DND-41 (cell line): ENCODE results near the gene C9orf50.

Source experiments
- ATAC-seq: fragments of 200-7000 bp; cut with Tn5 transposase; 3 replicates; pipeline ENCODE4 v1.9.1; 2021; ENCODE audit warnings: low read depth; ENCODE audit not compliant: insufficient read depth
- DNase-seq: peaks from one replicate; pipeline ENCODE4 v3.0.0-alpha.2; 2020
- H2AFZ ChIP-seq: 2 replicates; pipeline ENCODE4 v1.6.0; 2012; ENCODE audit warnings: low read depth, low read length
- H3K27ac ChIP-seq: 2 replicates; pipeline ENCODE4 v1.5.1; 2012; ENCODE audit warnings: low read length, inconsistent platforms
- H3K27me3 ChIP-seq: fragments of 200-600 bp; sonication (generic); 2 replicates; pipeline ENCODE4 v1.6.0; 2012; ENCODE audit warnings: low read length, mild to moderate bottlenecking, inconsistent platforms; ENCODE audit not compliant: insufficient read depth, poor library complexity
- H3K36me3 ChIP-seq: 2 replicates; pipeline ENCODE4 v1.5.1; 2012; ENCODE audit warnings: low read length, inconsistent platforms; ENCODE audit not compliant: insufficient read depth
- H3K4me1 ChIP-seq: 2 replicates; pipeline ENCODE4 v1.5.1; 2012; ENCODE audit warnings: mild to moderate bottlenecking, low read length; ENCODE audit not compliant: insufficient read depth
- H3K4me2 ChIP-seq: 2 replicates; pipeline ENCODE4 v1.6.0; 2012; ENCODE audit warnings: mild to moderate bottlenecking, moderate library complexity, low read length, inconsistent platforms; ENCODE audit not compliant: insufficient read depth
- H3K4me3 ChIP-seq, 2 experiments: fragments of 200-600 bp in 1 of 2; shearing (Covaris generic) in 1 of 2; 2 replicates each; pipeline ENCODE4 v1.5.1; 2012 to 2016; ENCODE audit warnings: inconsistent platforms in 2 of 2, low read length in 2 of 2, mild to moderate bottlenecking in 2 of 2, low read depth in 1 of 2, moderate library complexity in 1 of 2
- H3K79me2 ChIP-seq: 2 replicates; pipeline ENCODE4 v1.6.0; 2012; ENCODE audit warnings: low read length, inconsistent platforms; ENCODE audit not compliant: insufficient read depth
- H3K9ac ChIP-seq: 2 replicates; pipeline ENCODE4 v1.6.0; 2012; ENCODE audit warnings: low read depth, mild to moderate bottlenecking, inconsistent platforms, low read length, moderate library complexity
- H3K9me3 ChIP-seq: 2 replicates; pipeline ENCODE4 v1.5.1; 2012; ENCODE audit warnings: low read length, moderate library complexity, mild to moderate bottlenecking, inconsistent platforms; ENCODE audit not compliant: insufficient read depth, severe bottlenecking
- H4K20me1 ChIP-seq: 2 replicates; pipeline ENCODE4 v1.6.0; 2012; ENCODE audit warnings: low read length; ENCODE audit not compliant: insufficient read depth
- EZH2 ChIP-seq: IDR thresholded peaks from 3 replicates; pipeline ENCODE4 v1.6.1; 2012; ENCODE audit warnings: borderline replicate concordance, low read depth, mild to moderate bottlenecking, moderate library complexity, low read length, inconsistent platforms; ENCODE audit not compliant: severe bottlenecking
- TF ChIP-seq, protein P1 (sequence below): IDR thresholded peaks from 2 replicates; pipeline ENCODE4 v1.5.1; 2012; ENCODE audit warnings: borderline replicate concordance, low read length, moderate library complexity, mild to moderate bottlenecking; ENCODE audit not compliant: poor library complexity, severe bottlenecking; ENCODE audit errors: extremely low read depth

The C9orf50 gene

DNA sequence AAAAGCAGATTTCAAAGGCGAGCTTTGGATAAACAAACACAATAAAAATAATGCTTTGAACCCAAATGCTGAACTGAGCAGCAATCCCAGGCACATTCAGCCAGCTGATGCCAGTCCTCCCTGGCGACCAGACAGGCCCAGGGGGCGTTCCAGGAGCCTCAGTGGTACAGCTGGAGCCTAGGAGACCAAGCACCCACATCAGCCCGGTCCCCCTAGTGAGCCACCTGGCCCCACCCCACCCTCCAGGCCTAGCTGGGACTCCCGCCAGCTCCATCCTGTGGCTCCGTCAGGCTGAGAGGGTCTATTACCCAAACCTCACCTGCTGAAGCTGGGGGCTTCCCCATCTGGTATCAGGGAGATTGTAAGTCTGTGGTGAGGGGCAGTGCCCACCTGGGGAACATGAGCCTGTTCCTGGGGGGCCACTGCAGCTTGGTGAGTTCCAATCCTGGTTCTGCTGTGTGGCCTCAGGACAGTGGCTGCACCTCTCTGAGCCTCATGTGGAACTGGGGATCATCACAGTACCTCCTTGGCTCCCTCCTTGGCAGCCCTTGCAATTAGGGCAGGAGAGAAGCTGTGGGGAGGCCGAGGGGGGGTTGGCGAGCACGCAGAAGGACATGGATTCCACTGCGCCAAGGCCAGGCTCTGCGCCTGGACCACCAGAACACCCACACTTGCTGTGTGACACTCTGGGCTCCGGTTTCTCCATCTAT is 16.7 kb downstream of the C9orf50 start:
- no peak for DNase-seq
- no peak for ATAC-seq
- TF ChIP-seq EZH2, result no peak
- TF ChIP-seq, protein P1, sequence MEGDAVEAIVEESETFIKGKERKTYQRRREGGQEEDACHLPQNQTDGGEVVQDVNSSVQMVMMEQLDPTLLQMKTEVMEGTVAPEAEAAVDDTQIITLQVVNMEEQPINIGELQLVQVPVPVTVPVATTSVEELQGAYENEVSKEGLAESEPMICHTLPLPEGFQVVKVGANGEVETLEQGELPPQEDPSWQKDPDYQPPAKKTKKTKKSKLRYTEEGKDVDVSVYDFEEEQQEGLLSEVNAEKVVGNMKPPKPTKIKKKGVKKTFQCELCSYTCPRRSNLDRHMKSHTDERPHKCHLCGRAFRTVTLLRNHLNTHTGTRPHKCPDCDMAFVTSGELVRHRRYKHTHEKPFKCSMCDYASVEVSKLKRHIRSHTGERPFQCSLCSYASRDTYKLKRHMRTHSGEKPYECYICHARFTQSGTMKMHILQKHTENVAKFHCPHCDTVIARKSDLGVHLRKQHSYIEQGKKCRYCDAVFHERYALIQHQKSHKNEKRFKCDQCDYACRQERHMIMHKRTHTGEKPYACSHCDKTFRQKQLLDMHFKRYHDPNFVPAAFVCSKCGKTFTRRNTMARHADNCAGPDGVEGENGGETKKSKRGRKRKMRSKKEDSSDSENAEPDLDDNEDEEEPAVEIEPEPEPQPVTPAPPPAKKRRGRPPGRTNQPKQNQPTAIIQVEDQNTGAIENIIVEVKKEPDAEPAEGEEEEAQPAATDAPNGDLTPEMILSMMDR, result no peak
- Histone ChIP-seq H3K27me3 (no peaks in the 10 kb centered on the region), H2AFZ (no peak overlapping the region), H4K20me1 (no peaks in the 10 kb centered on the region), H3K9me3 (no peaks in the 10 kb centered on the region), H3K36me3 (no peaks in the 10 kb centered on the region), H3K4me1 (peaks cover 9% of the 10 kb centered on the region), H3K27ac (no peak overlapping the region), H3K4me3 (no peak overlapping the region), H3K9ac (no peak overlapping the region), H3K79me2 (no peaks in the 10 kb centered on the region), H3K4me2 (no peak overlapping the region)

DNA sequence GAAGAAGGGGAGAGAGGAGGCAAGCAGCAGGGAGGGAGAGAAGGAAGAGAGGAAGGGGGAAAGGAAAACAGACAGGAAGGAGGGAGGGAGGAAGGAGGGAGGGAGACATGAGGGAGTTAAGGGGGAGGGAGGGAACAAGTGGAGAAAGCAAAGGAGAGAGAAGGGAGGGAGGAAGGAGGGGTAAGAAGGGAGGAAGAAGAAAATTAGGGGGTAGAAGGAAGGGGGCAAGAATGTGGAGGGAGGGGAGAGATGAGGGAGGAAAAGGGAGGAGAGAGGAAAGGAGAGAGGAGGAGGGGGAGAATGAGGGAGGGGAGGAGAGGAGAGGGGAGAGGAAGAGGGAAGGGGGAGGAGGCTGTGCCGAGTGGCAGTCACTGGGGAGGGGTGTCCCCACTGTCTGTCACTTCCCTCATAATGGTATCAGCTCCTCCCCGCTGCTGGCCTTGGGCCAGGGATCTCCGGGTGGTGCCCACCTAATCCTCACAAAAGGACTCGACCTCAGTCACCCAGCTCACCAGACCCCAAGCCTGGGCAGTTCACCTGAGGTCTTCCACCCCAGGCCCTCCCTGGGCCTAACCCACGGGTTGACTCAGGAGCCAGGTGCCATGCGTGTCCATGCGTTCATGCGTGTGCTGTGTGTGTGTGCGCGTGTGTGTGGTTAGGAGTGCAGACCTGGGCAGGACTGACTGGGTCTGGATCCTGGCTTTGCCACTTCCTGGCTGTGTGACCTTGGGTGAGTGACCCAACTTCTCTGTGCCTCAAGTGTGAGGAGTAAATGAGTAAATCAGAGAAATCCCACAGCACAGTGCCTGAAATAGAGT is 18.1 kb downstream of the C9orf50 start:
- Histone ChIP-seq H3K4me2 (no peak overlapping the region), H3K4me1 (peaks cover 9% of the 10 kb centered on the region), H3K27ac (no peak overlapping the region), H3K4me3 (no peak overlapping the region), H2AFZ (no peak overlapping the region; the same call in 1 of the 2 replicates), H3K9ac (no peak overlapping the region), H4K20me1 (no peaks in the 10 kb centered on the region), H3K9me3 (no peaks in the 10 kb centered on the region), H3K36me3 (no peaks in the 10 kb centered on the region), H3K27me3 (no peaks in the 10 kb centered on the region), H3K79me2 (no peaks in the 10 kb centered on the region)
- TF ChIP-seq, protein P1, result no peak
- TF ChIP-seq EZH2, result no peak
- peak; percentile 49; the same call in 1 of the 3 replicates for ATAC-seq
- DNase-seq, result no peak

DNA sequence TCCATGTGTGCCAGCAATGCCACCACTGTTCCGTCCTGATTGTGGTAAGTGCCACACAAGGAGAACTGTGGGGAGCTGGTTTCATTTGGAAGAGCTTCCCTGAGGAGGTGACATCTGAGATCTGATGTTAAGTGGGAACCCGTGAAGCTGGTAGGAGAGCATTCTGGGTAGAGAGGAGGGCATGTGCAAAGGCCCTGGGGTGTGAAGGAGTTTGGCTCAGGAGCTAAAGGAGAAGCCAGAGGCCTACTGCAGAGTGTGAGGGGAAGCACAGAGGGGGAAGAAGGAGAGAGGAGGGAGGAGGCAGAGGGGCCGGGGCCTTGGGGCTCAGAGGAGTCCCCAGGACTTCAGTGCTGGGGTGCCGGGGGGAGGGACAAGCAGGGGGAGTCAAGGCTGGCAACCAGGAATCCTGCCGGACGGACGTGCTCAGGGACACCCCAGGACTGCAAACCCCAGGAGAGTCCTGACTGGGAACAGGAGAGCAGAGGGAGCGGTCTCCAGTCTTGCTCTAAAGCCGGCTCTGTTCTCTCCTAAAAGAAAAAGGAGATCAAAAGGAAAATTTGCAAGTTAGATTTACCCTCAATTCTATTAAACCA is 19.7 kb downstream of the C9orf50 start:
- H4K20me1 ChIP-seq, result no peaks in the 10 kb centered on the region
- no peak overlapping the region for H3K27ac ChIP-seq
- H3K4me3 ChIP-seq, result no peak overlapping the region
- no peaks in the 10 kb centered on the region for H3K79me2 ChIP-seq
- no peaks in the 10 kb centered on the region for H3K4me1 ChIP-seq
- DNase-seq (no peak), ATAC-seq (no peak)
- no peak overlapping the region for H2AFZ ChIP-seq
- no peak overlapping the region for H3K9ac ChIP-seq
- H3K27me3 ChIP-seq, result no peaks in the 10 kb centered on the region
- H3K36me3 ChIP-seq, result no peaks in the 10 kb centered on the region
- no peak for TF ChIP-seq EZH2
- TF ChIP-seq, protein P1, result no peak
- H3K4me2 ChIP-seq, result no peak overlapping the region
- H3K9me3 ChIP-seq, result no peaks in the 10 kb centered on the region
